KBM-7 (cell line): ENCODE data around the gene PRUNE2.

Source experiments
- DNase-seq: peaks from one replicate; pipeline ENCODE4 v3.0.0-alpha.2; 2015
- in situ Hi-C: fragments of 300-500 bp; cut with MboI; formaldehyde crosslinking; loops from 2 replicates; pipeline ENCODE4 v1.14.3; 2020; ENCODE audit warnings: low sequenced_read_pairs, low pct_unique_long_range_greater_than_20kb, mixed read lengths

The PRUNE2 gene

DNA sequence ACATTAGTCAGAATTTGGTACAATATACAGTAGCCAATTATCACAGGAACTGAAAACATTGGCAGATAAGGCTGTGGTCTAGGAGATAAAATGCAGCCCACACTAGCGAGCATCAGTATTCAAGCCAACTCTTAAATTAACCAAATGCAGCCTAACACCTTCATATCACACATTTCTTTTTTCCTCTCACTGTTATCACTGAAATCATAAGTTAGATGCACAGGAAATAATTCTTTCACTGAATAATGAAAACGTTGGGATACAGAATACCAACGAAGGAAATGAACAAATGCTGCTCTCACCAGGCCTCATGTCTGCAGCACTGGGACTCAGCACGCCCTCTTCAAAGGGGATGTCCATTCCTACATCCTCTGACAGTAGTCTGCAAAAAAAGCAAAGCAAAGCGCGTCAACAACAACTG, 250.8 kb downstream of the PRUNE2 start:
- DNase-seq = peak; percentile 62
- in situ Hi-C loops = loop anchor here (10.0 kb wide), 1 partner anchor 60 kb away; no protein-coding TSS in a partner anchor

DNA sequence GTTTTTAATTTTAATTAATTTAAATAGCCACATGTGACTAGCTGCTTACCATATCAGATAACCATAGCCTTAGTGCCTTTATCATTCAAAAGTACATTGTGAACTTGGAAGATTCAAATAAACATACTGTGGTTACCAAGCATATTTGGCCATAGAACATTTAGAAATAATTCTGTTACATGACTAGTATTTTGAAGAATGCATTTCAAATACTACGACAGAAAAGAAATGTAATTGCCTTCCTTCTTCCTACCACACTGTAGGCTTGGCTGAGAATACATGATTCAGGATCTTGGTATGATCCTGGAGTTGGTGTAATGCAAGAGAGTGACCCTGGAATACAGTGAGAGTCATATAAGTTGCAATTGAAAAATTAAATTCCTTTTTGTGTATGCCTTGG, 251.3 kb downstream of the PRUNE2 start:
- no peak for DNase-seq
- in situ Hi-C loops = loop anchor here (10.0 kb wide), 1 partner anchor 60 kb away; no protein-coding TSS in a partner anchor

DNA sequence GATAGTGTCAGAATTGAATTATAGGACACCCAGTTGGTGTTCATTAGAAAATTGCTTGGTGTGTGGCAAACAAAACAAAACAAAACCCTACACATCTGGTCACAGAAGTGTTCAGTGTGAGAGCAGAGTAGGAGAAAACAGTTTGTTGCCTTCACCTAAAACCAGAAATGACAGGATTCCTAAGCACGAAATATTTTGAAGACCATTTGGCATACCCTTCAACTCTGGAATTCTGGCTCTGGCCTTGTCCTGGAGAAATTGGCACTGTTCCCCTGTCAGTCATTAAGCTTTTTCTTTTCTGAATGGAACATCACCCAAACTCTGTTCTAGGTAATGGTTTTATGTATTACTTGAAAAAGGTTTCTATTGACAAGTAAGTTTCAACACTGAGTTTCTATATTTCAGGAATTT, 251.9 kb downstream of the PRUNE2 start:
- no peak for DNase-seq
- in situ Hi-C loops = loop anchor here (10.0 kb wide), 1 partner anchor 59 kb away; no protein-coding TSS in a partner anchor

DNA sequence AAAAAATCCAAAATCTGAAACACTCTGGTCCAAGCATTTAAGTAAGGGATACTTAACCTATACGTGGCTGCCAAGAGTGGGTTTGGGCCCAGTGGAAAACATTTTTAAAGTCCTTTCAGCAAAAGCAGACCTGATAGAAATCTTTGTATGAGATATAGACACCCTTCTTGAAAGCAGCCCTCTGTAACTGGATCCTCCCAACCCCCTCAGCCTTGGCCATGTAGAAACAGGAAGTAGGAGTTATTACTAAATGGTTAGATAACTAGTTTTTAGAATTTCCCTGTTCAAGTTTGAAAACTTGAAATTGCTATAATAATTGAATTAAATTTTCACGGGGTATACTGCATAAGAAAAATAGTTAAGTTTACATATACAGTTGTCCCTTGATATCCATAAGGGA, 253.0 kb downstream of the PRUNE2 start:
- in situ Hi-C loops = loop anchor here (10.0 kb wide), 1 partner anchor 58 kb away; no protein-coding TSS in a partner anchor
- peak; percentile 66 for DNase-seq

DNA sequence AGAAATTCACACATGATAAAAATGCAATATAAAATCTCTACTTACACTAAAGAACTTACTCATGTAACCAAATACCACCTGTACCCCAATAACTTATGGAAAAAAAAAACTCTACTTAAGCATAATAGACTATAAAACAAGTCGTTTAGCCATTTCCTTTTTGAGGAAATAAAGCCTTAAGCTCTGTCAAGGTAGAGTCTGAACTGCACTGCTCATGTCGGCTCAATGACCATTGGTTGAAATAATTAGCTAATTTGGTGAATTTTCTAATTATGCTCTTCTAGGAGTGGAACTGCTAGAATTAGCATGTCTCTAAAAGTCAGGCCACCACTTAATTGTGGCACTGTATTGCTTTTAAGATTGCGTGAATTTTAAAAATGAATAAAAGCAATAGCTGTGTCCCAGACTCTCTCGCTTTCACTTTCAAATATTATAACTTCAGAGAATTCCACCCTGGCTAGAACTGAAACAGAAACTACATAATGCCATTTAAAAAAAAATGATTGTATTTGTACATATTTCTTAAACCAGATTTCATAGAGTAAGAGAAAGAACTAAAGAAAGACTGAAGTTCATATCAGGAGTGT, 254.7 kb downstream of the PRUNE2 start:
- in situ Hi-C loops = loop anchor here (10.0 kb wide), 1 partner anchor 56 kb away; no protein-coding TSS in a partner anchor
- no peak for DNase-seq

DNA sequence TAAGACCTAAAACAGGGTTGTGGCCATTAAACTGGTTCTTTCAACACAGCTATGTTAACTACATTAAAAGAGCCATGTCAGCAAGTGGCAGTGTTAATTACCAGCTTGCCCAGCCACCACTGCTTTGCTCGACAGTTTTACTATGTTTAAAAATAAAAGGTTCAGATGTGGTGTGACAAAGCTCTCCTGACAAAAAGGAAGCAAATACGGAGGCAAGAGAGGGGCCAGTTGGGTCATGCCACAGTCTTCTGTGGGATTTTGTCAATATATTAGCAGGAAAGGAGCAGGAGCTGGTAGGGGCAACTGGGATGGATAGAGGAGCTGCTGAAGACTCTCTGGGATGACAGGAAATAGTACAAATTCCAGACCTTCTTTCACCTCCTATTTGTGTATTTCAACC, 255.2 kb downstream of the PRUNE2 start:
- DNase-seq = peak; percentile 59
- in situ Hi-C loops = loop anchor here (10.0 kb wide), 1 partner anchor 56 kb away; no protein-coding TSS in a partner anchor

DNA sequence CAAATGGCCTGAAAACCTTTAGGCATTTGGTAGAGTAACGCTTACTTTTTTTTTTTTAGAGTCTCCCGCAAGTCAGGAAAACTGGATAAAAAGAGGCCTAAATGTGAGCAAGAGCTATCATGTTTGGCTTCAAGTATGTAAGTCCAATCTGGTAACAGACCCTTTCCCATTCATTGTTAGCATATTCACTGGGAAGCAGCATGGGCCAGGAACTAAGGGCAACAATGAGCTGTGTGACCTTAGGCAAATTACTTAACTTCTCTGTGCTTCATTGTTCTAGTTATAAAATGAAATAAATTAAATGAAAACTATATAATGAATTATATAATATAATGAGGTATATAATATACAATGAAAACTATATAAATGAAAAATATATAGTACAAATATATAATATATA, 256.0 kb downstream of the PRUNE2 start:
- in situ Hi-C loops = loop anchor here (10.0 kb wide), 1 partner anchor 55 kb away; no protein-coding TSS in a partner anchor
- DNase-seq = no peak

DNA sequence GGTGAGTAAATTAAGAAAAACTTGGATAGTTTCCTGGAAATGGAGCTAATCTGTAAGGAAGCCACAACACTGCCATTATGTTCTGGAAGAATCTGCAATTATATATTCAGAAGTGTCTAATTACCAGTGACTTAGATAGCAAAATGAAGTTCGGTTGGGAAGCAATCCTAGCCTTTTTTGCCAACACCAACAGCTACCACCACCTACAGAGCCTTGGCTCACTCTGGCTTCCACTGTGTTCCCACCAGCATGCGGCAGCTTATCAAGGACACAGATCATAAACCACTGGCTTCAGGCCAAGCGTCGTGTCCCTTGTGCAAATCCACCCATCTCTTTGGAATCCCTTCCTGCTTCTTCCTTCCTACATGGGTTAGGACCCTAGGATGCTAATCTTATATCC, 259.7 kb downstream of the PRUNE2 start:
- in situ Hi-C loops = no loop called here
- DNase-seq = no peak

DNA sequence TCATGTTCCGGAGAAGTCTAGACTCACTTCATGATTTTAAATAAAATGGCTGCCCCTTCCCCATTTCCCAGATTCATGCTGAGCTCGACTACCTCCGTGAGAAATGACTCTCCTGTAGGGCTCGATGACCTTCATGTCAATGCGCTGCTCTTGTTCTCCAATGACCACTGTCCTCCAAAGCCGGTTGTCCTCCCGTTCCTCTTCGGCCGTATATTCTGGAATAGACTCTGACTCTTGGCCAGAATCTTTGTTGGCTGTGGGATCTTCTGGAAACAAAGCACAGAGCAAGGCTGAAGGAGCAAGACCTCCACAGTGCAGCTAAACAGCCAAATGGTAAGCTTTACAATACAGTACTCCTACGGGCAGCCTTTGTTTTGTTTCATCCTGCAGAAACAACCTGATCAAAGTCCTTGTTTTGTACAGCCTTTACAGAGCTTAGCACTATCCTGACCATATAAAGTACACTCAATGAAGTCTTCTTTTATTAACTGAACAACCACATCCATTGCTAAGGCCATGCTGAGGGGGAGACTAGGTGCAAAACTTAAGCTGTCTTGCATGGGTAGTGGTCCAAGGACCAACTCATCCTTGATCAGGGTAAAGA, 261.2 kb downstream of the PRUNE2 start:
- in situ Hi-C loops = no loop called here

DNA sequence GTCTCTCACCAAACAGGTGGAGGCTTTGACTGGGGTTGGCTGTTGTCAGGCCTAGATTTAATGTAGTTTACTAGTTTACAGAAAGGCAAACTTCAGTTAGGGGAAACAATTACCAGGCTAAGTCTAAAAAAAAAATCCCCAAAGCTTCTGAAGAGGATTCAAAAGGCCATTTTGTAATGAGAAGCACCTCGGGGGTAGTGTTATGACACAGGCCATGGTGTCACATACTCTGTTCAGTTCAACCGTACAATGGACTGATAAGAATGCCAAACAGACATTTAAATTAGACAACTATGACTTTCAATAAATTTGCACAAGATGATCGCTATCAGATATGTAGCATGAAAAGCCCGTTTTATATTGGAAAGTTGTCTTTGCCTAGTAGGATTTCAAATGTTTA, 261.7 kb downstream of the PRUNE2 start:
- DNase-seq = no peak
- in situ Hi-C loops = no loop called here

More for the DNA sequence above, 261.2 kb downstream of the PRUNE2 start:
- DNase-seq = no peak

DNA sequence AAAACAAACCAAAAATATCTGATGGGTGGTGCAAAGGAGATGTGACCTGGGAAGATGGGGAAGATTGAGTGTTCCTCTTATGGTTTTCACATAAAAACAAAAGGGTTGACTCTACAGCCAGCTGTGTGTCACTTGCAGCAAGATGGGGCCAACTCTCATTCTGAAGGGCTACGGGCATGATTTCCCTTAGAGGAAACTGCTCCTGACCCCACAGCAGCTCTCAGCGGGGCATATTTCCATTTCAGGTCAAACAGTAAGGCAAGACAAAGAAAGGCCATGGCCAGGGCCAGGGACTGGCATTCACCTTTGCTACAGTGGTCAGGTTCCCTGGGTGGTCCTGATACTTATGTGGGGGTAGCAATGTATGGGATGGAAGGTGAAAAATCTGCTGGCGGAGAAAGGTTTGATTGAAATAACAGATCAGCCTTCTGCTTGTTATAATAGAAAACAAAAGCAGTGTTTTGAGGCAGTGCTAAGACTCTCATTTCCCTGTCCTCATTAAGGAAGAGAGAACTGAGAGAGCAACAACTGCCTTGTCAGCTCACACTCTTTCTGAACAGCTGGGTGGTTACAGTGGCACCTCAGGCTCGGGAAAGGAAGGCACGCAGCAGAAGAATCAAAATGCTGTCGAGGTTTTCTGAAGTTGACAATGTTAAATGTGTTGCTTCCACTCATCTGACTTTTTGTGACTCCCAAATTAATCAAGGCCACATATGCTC, 262.4 kb downstream of the PRUNE2 start:
- DNase-seq = peak; percentile 26
- in situ Hi-C loops = no loop called here

DNA sequence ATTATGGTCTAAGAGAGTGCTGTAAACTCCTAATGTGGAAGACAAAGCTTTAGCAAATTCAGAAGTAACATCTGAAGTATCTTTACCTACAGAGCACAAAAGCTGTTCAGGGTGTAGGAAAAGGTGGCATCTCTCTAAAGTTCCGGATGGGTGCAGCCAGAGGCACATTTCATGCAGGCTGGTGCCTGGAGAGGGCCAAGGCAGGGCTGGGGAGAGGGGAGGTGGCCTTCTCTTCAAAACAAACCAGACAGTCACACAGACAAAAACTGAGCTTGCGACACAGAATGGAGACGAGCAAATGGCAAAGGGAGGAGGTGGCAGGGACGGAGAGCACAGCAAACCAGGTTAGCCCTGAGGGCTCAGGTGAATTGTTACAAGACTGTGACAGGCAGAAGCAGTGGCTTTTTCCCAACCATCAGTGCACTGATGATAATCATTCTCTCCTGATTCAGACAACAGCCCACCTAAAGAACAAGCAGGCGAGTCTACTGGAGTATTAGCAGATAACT, 263.2 kb downstream of the PRUNE2 start:
- no peak for DNase-seq
- in situ Hi-C loops = no loop called here

DNA sequence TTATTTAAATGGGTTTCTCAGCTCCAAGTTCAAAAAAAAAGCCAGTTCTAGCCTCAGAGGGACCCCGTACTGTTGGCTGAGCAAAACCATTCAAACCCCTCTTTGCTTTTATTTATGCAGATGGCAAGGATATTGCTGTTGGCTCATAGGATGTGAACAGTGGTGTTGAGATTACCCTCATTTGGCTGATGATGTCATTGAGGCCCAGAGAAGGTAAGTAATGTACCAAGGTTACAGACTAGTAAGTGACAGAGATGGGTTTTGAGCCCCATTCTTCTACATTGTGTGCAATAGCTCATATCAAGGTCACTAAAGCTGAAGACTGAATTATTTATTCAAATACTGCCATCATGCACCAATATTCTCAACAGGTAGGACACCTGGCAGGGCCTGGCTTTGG, 263.8 kb downstream of the PRUNE2 start:
- in situ Hi-C loops = no loop called here
- no peak for DNase-seq

DNA sequence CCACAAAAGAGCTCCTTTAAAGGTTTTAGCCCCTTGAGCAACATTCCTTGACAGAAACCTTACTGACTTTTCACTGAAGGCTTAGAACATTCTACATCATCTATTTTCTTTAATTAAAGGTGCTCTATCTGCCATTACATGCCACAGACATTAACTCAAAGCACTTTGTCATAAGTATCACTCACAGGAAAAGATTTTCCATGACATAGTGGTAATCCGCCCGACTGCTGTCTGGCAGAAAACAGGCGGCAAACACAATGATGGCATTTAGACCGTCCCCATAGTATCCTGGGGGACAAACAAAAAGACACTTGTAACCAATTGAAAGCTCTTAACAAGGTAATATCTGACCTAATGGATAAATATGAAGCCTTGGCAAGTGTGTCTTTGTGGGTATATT, 267.9 kb downstream of the PRUNE2 start:
- in situ Hi-C loops = no loop called here
- DNase-seq = no peak

DNA sequence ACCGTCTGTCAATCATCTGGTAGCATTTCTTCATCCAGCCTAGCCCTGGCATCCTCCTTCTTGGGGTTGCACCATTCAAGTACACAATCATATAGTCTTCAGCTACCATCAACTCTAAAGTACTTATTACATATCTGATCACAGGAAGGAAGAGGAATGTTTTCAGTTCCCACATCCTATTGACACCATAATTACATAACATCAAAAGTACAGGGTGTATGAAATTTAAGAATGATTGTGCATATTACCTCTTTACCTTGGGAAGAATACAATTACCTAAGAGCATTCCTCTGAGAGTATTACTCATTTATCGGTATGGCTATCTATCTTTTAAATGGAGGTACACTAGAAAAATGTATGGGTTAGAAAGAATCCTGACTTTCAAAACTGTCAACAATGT, 268.5 kb downstream of the PRUNE2 start:
- no peak for DNase-seq
- in situ Hi-C loops = no loop called here

DNA sequence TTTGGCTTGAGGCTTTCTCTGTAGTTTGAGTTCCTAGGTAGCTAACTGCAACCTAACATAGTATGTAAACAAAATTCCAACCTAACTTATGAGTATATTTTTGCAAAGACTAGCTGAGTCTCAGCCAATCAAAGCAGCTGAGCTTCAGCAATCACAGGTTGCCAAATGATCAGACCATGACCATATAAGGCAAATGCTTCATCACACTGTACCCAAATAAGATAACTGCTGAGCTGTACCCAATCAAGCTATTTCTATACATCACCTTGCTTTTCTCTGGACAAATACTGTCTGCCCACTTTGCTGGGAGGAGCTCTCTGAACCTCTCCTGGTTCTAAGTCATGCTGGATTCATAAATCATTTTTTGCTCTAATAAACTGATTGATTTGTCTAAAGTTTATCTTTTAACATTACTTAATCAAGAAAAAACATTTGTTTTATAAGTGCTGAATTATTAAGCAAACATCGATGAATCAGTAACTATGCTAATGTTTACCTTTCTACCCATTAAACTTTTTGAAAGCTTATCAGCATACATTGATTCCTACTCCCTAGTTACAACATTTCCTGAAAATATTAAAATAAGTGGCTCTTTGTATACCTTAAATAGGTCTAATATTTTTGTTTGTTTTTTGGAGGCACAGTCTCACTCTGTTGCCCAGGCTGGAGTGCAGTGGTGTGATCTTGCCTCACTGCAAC, 271.4 kb downstream of the PRUNE2 start:
- in situ Hi-C loops = no loop called here
- no peak for DNase-seq

DNA sequence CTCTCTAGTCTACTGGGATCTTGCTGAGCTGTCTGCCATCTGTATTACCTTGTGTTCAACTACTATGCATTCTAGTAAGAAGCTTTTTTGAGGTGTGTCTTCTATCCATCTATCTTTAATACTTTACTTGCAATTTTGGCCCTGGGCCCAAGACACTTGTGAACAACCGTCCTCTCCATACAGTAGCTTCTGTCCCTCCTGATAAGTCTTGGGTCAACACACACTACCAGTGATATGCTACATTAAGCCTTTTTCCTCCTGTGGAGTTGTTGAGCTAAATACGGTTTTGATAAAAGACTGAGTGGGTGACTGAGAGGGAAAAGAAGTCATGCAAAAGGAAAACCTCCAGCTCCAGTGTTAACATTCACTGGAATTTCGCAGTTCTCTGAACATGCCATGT, 275.0 kb downstream of the PRUNE2 start:
- DNase-seq = no peak
- in situ Hi-C loops = no loop called here

DNA sequence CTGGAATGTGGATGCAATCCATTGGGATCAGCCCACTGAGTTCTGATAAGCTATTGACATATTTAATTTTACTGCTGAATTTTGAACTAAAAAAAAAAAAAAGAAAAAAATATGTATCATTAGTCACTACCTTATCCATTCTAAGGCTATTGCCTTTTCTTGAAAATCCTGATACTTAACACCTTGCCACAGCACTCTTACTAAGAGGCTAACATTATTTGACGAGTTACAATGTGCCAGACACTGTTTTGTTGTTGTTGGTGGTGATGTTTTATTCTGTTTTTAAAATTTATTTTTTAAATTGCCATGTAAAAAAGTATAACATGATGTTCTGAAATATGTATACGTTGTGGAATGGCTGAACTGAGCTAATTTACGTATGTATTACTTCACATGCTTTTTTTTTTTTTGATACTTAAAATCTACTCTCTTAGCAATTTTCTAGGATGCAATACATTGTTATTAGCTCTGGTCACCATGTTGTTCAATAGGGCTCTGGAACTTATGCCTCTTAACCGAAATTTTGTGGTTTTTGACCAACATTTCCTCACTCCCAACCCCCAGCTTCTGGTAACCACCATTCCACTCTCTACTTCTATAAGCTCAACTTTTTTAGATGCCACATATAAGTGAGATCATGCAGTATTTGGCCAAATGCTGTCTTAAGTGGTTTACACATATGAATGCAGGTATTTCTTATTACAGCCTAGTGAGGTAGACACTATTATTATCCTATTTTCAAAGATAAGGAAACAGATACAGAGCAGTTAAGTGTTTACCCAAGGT, 276.5 kb downstream of the PRUNE2 start:
- in situ Hi-C loops = no loop called here
- DNase-seq = peak; percentile 90

DNA sequence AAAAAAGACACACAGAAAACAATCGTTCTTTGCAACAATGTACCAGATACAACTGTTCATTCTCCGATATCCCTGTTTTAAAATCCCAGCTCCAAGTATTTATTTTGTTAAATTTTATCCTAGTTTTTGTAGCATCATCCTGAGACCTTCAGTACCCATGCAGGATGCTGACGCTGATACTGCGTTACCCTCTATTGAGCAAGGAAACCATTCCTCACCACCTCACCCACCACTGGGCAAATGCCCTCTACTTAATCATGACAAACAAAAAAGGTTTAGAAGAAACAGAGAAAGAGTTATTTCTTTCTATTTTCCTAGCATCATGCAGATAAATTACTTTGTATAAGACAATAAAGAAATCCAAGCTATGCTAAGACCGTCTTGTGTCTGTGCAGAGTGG, 277.8 kb downstream of the PRUNE2 start:
- DNase-seq = no peak
- in situ Hi-C loops = no loop called here
